Body of pancreas (tissue), 4 donors: ENCODE results near the gene MAGI1.

Source experiments
- CTCF ChIP-seq, 7 experiments: fragments of 450-650 bp in 4 of 7; fragments of 200-600 bp in 3 of 7; sonication (generic) in 3 of 7; IDR thresholded peaks; one replicate each; pipeline ENCODE4 v1.5.1; 2016 to 2019; ENCODE audit warnings: antibody characterized with exemption in 7 of 7
- POLR2A ChIP-seq, 3 donors: fragments of 450-650 bp; IDR thresholded peaks; one replicate each; pipeline ENCODE4 v1.6.1; 2016; ENCODE audit warnings: antibody characterized with exemption in 3 of 3, mild to moderate bottlenecking in 2 of 3

DNA sequence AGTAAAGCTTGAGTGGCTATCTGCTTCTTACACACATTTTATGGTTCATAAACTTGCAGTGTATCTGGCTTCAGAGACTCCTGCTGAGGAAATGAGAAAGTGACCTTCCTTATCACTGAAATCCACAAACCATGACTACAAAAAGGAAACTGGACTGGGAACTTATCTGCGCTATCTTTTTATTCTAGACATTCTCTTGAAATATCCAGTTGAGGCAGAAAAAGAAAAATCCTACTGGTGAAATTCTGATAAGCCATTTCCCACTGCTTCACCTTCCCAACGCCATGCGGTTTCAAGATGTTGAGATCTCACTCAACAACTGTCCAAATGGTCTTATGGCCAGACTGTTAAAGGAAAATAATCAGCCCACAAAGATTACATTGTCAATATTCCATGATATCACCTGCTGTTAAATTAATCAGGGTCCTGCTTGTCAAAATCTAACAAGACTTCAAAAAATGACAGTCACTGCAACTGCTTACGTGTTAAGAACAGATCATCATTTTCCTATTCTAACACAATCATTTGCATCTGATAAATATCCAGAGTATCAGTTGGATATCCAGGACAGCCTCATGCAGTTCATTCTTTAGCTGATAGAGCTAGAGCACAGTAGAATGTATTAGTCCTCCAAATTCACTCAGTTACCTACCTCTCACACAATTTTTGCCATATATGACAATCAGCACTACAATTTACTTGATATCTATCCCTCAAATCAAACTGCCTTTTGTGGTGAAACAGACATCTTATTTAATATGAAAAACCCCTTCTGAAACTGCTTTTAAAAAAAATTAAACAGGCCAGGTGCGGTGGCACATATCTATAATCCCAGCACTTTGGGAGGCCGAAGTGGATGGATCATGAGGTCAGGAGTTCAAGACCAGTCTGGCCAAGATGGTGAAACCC, 538.1 kb downstream of the MAGI1 start:
- TF ChIP-seq POLR2A (IDR thresholded peaks at IDR 0.05) (no peak), CTCF (IDR thresholded peaks at IDR 0.05) (no peak)
